Skin of body (tissue), 2 donors: ENCODE results near the gene SAE1. TPM values are rescaled to one million over a fixed set of nuclear protein-coding genes. Genes with fewer than 3 reads are reported as not detected.

Experiments
- small RNA-seq: library from RNA; depleted of rRNA; stranded (forward); fragments of <200 nt; gene quantifications from one replicate; pipeline ENCODE3, GENCODE V24; 2014; ENCODE audit warnings: low replicate concordance
- total RNA-seq: library from RNA; depleted of rRNA; stranded (reverse); fragments of >200 nt; gene quantifications from one replicate; pipeline ENCODE4 v1.2.3, GENCODE V29; 2014

SAE1 gene
- total RNA-seq, 1 donor from 2014 or later: 55.8 TPM

Small RNA genes lying within 50 kb of the gene (small RNA-seq; reads per million reads assigned to genes)
- gene MIR3190: not detected

Other genes starting within 250 kb of the SAE1 start
- 0.99 TPM for gene NPAS1, start 111.0 kb upstream of the SAE1 start, total RNA-seq
- 6.2 TPM for gene TMEM160, start 82.2 kb upstream of the SAE1 start, total RNA-seq
- gene ZC3H4, start 17.1 kb upstream of the SAE1 start, total RNA-seq: 8.0 TPM
- 4.3 TPM for gene BBC3, start 100.4 kb downstream of the SAE1 start, total RNA-seq
- 12.8 TPM for gene CCDC9, start 125.7 kb downstream of the SAE1 start, total RNA-seq
- gene INAFM1, start 144.1 kb downstream of the SAE1 start, total RNA-seq: 3.1 TPM
- gene C5AR1, start 179.0 kb downstream of the SAE1 start, total RNA-seq: 3.3 TPM
- gene C5AR2, start 201.3 kb downstream of the SAE1 start, total RNA-seq: 1.2 TPM
- gene DHX34, start 218.5 kb downstream of the SAE1 start, total RNA-seq: 8.1 TPM